Thoracic aorta (tissue), 2 donors: ENCODE data around the gene A2M. TPM values are rescaled to one million over a fixed set of nuclear protein-coding genes. Genes with fewer than 3 reads are reported as not detected.

Experiments
- ATAC-seq: fragments of 150-250 bp; one replicate; pipeline ENCODE4 v1.8.0; 2017; ENCODE audit warnings: low read depth; ENCODE audit not compliant: insufficient number of reproducible peaks, low FRiP score
- DNase-seq: peaks from one replicate; pipeline ENCODE4 v3.0.0-alpha.2; 2020; ENCODE audit warnings: low spot score
- H3K27ac ChIP-seq, 2 donors: fragments of 200-600 bp; sonication (generic); 1 replicate in 1 of 2; 2 replicates in 1 of 2; pipeline ENCODE4 v1.5.1; 2016; ENCODE audit warnings: mild to moderate bottlenecking in 2 of 2, moderate library complexity in 2 of 2
- H3K27me3 ChIP-seq: fragments of 200-600 bp; sonication (generic); replicated peaks from 2 replicates; pipeline ENCODE4 v1.6.0; 2016; ENCODE audit warnings: mild to moderate bottlenecking; ENCODE audit not compliant: insufficient read depth
- H3K36me3 ChIP-seq: fragments of 200-600 bp; sonication (generic); one replicate; pipeline ENCODE4 v1.5.1; 2016
- H3K4me1 ChIP-seq, 2 donors: fragments of 200-600 bp; sonication (generic); 1 replicate in 1 of 2; 2 replicates in 1 of 2; pipeline versions ENCODE4 v1.5.1 to v1.6.0; 2016; ENCODE audit warnings: low read depth in 2 of 2, mild to moderate bottlenecking in 1 of 2; ENCODE audit not compliant: control insufficient read depth in 1 of 2
- H3K4me3 ChIP-seq: fragments of 200-600 bp; sonication (generic); 2 replicates; pipeline ENCODE4 v1.5.1; 2016; ENCODE audit warnings: mild to moderate bottlenecking
- H3K9me3 ChIP-seq: fragments of 200-600 bp; sonication (generic); 2 replicates; pipeline ENCODE4 v1.5.1; 2016
- total RNA-seq, 2 donors: library from RNA; depleted of rRNA; stranded (reverse); fragments of >200 nt; gene quantifications; one replicate each; pipeline versions ENCODE4 v1.1.0 to v1.2.3, GENCODE V29; 2016
- TF ChIP-seq, protein P1 (sequence below): fragments of 200-600 bp; sonication (generic); IDR thresholded peaks from one replicate; pipeline ENCODE4 v1.5.1; 2019; ENCODE audit warnings: antibody characterized with exemption

A2M gene
- total RNA-seq, 2 donors from 2014 or later = 1,073 to 1,118 TPM

DNA sequence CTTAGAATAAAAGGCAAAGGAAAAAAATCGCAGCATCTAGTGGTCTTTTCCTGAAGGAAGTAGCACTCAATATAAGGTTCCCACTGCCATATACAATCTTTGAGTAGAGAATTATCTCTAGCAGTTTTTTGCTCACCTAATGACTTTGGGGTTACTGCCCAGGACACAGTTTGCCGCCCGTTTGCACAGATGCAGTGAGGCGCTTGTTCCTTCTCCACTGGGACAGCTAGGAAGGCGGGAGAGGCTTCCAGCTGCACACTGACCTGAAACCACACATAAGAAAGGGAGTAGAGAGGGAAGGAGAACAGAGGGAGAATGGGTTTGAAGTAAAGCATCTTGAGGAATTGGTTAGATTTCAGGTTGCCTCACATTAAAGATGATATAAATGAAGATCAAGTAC lies 25.5 kb downstream of the A2M start:
- Histone ChIP-seq H3K4me1 (no peaks in the 10 kb centered on the region), H3K36me3 (peaks cover 77% of the 10 kb centered on the region), H3K9me3 (no peaks in the 10 kb centered on the region), H3K27me3 (no peaks in the 10 kb centered on the region), H3K27ac (no peak overlapping the region), H3K4me3 (no peak overlapping the region)
- ATAC-seq = no peak
- TF ChIP-seq, protein P1, sequence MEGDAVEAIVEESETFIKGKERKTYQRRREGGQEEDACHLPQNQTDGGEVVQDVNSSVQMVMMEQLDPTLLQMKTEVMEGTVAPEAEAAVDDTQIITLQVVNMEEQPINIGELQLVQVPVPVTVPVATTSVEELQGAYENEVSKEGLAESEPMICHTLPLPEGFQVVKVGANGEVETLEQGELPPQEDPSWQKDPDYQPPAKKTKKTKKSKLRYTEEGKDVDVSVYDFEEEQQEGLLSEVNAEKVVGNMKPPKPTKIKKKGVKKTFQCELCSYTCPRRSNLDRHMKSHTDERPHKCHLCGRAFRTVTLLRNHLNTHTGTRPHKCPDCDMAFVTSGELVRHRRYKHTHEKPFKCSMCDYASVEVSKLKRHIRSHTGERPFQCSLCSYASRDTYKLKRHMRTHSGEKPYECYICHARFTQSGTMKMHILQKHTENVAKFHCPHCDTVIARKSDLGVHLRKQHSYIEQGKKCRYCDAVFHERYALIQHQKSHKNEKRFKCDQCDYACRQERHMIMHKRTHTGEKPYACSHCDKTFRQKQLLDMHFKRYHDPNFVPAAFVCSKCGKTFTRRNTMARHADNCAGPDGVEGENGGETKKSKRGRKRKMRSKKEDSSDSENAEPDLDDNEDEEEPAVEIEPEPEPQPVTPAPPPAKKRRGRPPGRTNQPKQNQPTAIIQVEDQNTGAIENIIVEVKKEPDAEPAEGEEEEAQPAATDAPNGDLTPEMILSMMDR = no peak
- DNase-seq = no peak

DNA sequence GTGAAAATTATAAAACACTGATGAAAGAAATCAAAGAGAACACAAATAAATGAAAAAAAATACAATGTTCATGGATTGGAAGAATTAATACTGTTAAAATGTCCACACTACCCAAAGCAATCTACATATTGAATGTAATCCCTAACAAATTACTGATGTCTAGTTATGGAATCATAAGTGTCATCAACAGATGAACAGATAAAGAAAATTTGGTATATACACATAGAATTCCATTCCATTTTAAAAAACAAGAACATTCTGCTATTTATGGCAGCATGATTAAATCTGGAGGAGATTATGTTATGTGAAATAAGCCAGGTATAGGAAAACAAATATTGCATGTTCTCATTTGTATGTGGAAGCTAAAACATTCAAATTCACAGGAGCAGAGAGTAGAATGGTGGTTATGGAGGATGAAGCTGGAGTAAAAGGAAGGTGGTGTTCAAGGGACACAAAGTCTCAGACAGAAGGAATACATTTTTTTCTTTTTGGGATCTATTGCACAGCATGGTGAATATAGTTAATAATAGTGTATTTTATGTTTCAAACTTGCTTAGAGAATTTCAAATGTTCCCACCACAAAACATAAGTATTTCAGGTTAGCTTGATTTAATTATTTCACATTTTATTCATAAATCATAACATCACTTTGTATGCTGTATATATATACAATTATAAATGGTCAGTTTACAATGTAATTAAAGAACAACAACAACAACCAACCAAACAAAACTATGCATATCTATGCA lies 28.5 kb downstream of the A2M start:
- Histone ChIP-seq H3K4me3 (no peak overlapping the region), H3K36me3 (peaks cover 76% of the 10 kb centered on the region), H3K27me3 (no peaks in the 10 kb centered on the region), H3K27ac (no peak overlapping the region), H3K9me3 (peaks cover 10% of the 10 kb centered on the region), H3K4me1 (no peaks in the 10 kb centered on the region)
- ATAC-seq (no peak), DNase-seq (no peak)
- TF ChIP-seq, protein P1 = no peak

DNA sequence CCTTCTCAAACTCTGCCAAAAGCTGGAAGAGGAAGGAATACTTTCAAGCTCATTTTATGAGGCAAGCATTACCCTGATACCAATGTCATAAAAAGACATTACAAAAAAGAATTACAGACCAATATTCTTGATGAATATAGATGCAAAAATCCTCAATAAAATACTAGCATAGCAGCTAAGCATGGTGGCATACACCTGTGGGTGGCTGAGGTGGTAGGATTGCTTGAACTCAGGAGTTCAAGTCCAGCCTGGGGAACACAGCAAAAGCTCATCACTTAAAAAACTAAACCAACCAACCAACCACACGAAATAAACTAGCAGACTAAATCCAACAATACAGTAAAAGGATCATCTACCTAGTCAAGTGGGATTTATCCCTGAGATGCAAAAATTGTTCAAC lies 29.6 kb downstream of the A2M start:
- H3K27ac ChIP-seq = no peak overlapping the region
- H3K36me3 ChIP-seq = peaks cover 75% of the 10 kb centered on the region
- H3K9me3 ChIP-seq = peaks cover 10% of the 10 kb centered on the region
- TF ChIP-seq, protein P1 = no peak
- H3K4me1 ChIP-seq = no peaks in the 10 kb centered on the region
- H3K27me3 ChIP-seq = no peaks in the 10 kb centered on the region
- ATAC-seq (no peak), DNase-seq (no peak)
- no peak overlapping the region for H3K4me3 ChIP-seq

DNA sequence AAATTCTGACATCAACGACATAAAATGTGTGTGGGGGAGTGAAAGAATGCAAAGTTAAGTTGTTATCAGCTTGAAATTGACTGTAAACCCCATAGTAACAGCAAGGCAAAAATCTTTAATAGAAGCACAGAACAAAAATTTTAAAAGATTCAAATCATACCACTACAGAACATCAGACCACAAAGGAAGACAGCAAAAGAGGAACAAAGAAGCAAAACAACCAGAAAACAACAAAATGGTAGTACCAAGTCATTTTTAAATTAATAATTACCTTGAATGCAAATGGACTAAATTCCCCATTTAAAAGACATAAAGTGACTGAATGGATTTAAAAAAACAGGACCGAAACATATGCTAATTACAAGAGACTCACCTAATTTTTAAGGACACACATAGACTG lies 31.3 kb downstream of the A2M start:
- DNase-seq (no peak), ATAC-seq (no peak)
- Histone ChIP-seq H3K27me3 (no peaks in the 10 kb centered on the region), H3K4me3 (no peak overlapping the region), H3K36me3 (peaks cover 72% of the 10 kb centered on the region), H3K27ac (no peak overlapping the region), H3K4me1 (no peaks in the 10 kb centered on the region), H3K9me3 (peaks cover 10% of the 10 kb centered on the region)
- TF ChIP-seq, protein P1 = no peak

DNA sequence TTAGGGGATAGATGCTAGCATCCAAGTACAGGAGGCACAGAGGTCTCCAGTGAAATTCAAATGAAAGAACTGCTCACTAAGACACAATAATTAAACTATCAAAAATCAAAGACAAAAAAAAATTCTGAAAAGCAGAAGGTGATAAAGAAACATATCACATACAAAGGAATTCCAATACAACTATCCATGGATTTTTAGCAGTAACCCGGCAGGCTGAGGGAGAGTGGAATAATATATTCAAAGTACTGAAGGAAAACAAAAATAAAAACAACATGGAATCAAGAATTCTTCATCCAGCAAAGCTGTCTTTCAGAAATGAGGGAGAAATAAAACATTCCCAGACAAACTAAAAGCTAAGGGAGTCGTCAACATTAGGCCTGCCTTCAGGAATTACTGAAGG lies 31.9 kb downstream of the A2M start:
- no peak for ATAC-seq
- DNase-seq = no peak
- H3K36me3 ChIP-seq = peaks cover 72% of the 10 kb centered on the region

More for the DNA sequence above, 31.9 kb downstream of the A2M start:
- H3K4me3 ChIP-seq = no peak overlapping the region
- H3K27ac ChIP-seq = no peak overlapping the region
- H3K9me3 ChIP-seq = peaks cover 10% of the 10 kb centered on the region
- no peaks in the 10 kb centered on the region for H3K4me1 ChIP-seq
- TF ChIP-seq, protein P1 = no peak
- no peaks in the 10 kb centered on the region for H3K27me3 ChIP-seq
